Keratinocyte (primary cell): Measurements from ENCODE around the gene RAB3A. TPM values are rescaled to one million over a fixed set of nuclear protein-coding genes. Genes with fewer than 3 reads are reported as not detected.

Experiments used
- DNase-seq: peaks from one replicate; pipeline ENCODE4 v3.0.0-alpha.2; 2011; ENCODE audit warnings: low read depth, missing footprints, low spot score
- FAIRE-seq: peaks from 2 replicates; lab custom pipeline; 2011; peaks lifted over from hg19 to GRCh38; lab: Jason Lieb, UNC
- H2AFZ ChIP-seq: 2 replicates; pipeline ENCODE4 v1.6.0; 2012; ENCODE audit warnings: low read length, control low read depth, inconsistent platforms; ENCODE audit not compliant: control insufficient read depth
- H3K27ac ChIP-seq: 2 replicates; pipeline ENCODE4 v1.5.1; 2011; ENCODE audit warnings: low read length; ENCODE audit not compliant: control insufficient read depth, insufficient read depth
- H3K27me3 ChIP-seq: 3 replicates; pipeline ENCODE4 v1.6.0; 2011; ENCODE audit warnings: low read length; ENCODE audit not compliant: control insufficient read depth, insufficient read depth; ENCODE audit errors: extremely low read depth
- H3K36me3 ChIP-seq, 2 experiments: 2 replicates in 1 of 2; 3 replicates in 1 of 2; pipeline ENCODE4 v1.5.1; 2011; ENCODE audit warnings: low read length in 2 of 2, mild to moderate bottlenecking in 1 of 2; ENCODE audit not compliant: control insufficient read depth in 2 of 2, insufficient read depth in 2 of 2; ENCODE audit errors: extremely low read depth in 1 of 2
- H3K4me1 ChIP-seq: 3 replicates; pipeline ENCODE4 v1.5.1; 2011; ENCODE audit warnings: low read length; ENCODE audit not compliant: control insufficient read depth, insufficient read depth; ENCODE audit errors: extremely low read depth
- H3K4me2 ChIP-seq: 3 replicates; pipeline ENCODE4 v1.6.0; 2011; ENCODE audit warnings: low read depth, low read length; ENCODE audit not compliant: control insufficient read depth, insufficient read depth; ENCODE audit errors: extremely low read depth
- H3K4me3 ChIP-seq, 3 experiments: fragments of 200-600 bp in 1 of 3; sonication (generic) in 1 of 3; 2 replicates in 2 of 3; 3 replicates in 1 of 3; pipeline ENCODE4 v1.5.1; 2011 to 2016; ENCODE audit warnings: low read length in 3 of 3, mild to moderate bottlenecking in 3 of 3, control low read depth in 2 of 3, inconsistent platforms in 1 of 3, low read depth in 1 of 3, mixed read lengths in 1 of 3, mixed run types in 1 of 3, moderate library complexity in 1 of 3; ENCODE audit not compliant: control insufficient read depth in 2 of 3, insufficient read depth in 2 of 3; ENCODE audit errors: extremely low read depth in 1 of 3
- H3K79me2 ChIP-seq: 2 replicates; pipeline ENCODE4 v1.6.0; 2012; ENCODE audit warnings: low read length; ENCODE audit not compliant: control insufficient read depth, insufficient read depth
- H3K9ac ChIP-seq: 3 replicates; pipeline ENCODE4 v1.6.0; 2011; ENCODE audit warnings: low read length; ENCODE audit not compliant: control insufficient read depth, insufficient read depth; ENCODE audit errors: extremely low read depth
- H3K9me1 ChIP-seq: 3 replicates; pipeline ENCODE4 v1.6.0; 2011; ENCODE audit warnings: low read length; ENCODE audit not compliant: control insufficient read depth, insufficient read depth; ENCODE audit errors: extremely low read depth
- H3K9me3 ChIP-seq: 2 replicates; pipeline ENCODE4 v1.5.1; 2012; ENCODE audit warnings: low read depth, low read length; ENCODE audit not compliant: control insufficient read depth
- H4K20me1 ChIP-seq: 3 replicates; pipeline ENCODE4 v1.6.0; 2011; ENCODE audit warnings: low read length; ENCODE audit not compliant: control insufficient read depth, insufficient read depth; ENCODE audit errors: extremely low read depth
- CTCF ChIP-seq, 3 experiments: IDR thresholded peaks in 1 of 3; conservative IDR thresholded peaks in 1 of 3; optimal IDR thresholded peaks in 1 of 3; 2 replicates in 2 of 3; 3 replicates in 1 of 3; pipeline versions ENCODE3 to v1.5.1; 2011; ENCODE audit warnings: low read length in 3 of 3, mild to moderate bottlenecking in 3 of 3, moderate library complexity in 2 of 3, control low read depth in 1 of 3, inconsistent platforms in 1 of 3; ENCODE audit not compliant: insufficient read depth in 2 of 3; ENCODE audit errors: extremely low read depth in 1 of 3
- EZH2 ChIP-seq: IDR thresholded peaks from one replicate; pipeline ENCODE4 v1.6.1; 2012; ENCODE audit warnings: inconsistent platforms, mild to moderate bottlenecking, low read length, moderate library complexity
- dilution Hi-C: fragments of 300-500 bp; cut with MboI; formaldehyde crosslinking; loops from one replicate; pipeline ENCODE4 v1.7.0; 2020; ENCODE audit warnings: low sequenced_read_pairs; ENCODE audit not compliant: extremely low pct_ligation_motif_present
- polyA plus RNA-seq, 5 experiments: library from polyadenylated mRNA; depleted of rRNA in 3 of 5; stranded (reverse) in 3 of 5; stranded (forward) in 1 of 5; unstranded in 1 of 5; fragments of >200 nt; gene quantifications; 1 replicate in 1 of 5; 2 replicates in 3 of 5; 3 replicates in 1 of 5; pipeline versions ENCODE4 v1.2.1 to v1.2.3, GENCODE V29; 2011 to 2012; ENCODE audit warnings: missing spikeins in 2 of 5, low read depth in 1 of 5, low replicate concordance in 1 of 5

The RAB3A gene
- polyA plus RNA-seq, 1 donor (not counting 4 experiments of a cell fraction or from before 2014, with no cell fraction given), result 0.56 TPM

GRCh38 chr19:18161636-18162002 lies 42.2 kb downstream of the RAB3A start:
- peaks cover 24% of the 10 kb centered on the region for H3K4me1 ChIP-seq
- FAIRE-seq (no peak), DNase-seq (no peak)
- H3K9ac ChIP-seq, result peak overlapping the region; percentile 60
- H3K79me2 ChIP-seq, result no peaks in the 10 kb centered on the region
- no peaks in the 10 kb centered on the region for H4K20me1 ChIP-seq
- peak overlapping the region; percentile 53 for H3K27ac ChIP-seq
- dilution Hi-C loops, result no loop called here
- no peak for TF ChIP-seq CTCF (optimal IDR thresholded peaks at IDR 0.05 in 1 of 3, IDR thresholded peaks at IDR 0.05 in 1 of 3, conservative IDR thresholded peaks at IDR 0.05 in 1 of 3; ENCODE audit: extremely low read depth in 1 of 3, insufficient read depth in 2 of 3, low read length in 3 of 3)
- no peak for TF ChIP-seq EZH2
- no peaks in the 10 kb centered on the region for H3K9me3 ChIP-seq
- peaks cover 12 to 29% of the 10 kb centered on the region in 2 experiments for H3K36me3 ChIP-seq
- no peaks in the 10 kb centered on the region for H3K9me1 ChIP-seq
- H3K4me2 ChIP-seq, result peak overlapping the region; percentile 84
- H3K4me3 ChIP-seq, result peak overlapping the region; percentile 20 to 59 (median 46)
- H3K27me3 ChIP-seq, result no peaks in the 10 kb centered on the region
- H2AFZ ChIP-seq, result peak overlapping the region; percentile 51

- Histone ChIP-seq H3K27ac (peak overlapping the region; percentile 53), H3K36me3 (peaks cover 12 to 28% of the 10 kb centered on the region in 2 experiments), H3K9me3 (no peaks in the 10 kb centered on the region), H4K20me1 (no peaks in the 10 kb centered on the region), H3K9ac (peak overlapping the region; percentile 60), H3K27me3 (no peaks in the 10 kb centered on the region), H3K4me2 (peak overlapping the region; percentile 84), H3K79me2 (no peaks in the 10 kb centered on the region), H2AFZ (peak overlapping the region; percentile 51), H3K4me3 (peak overlapping the region in 2 of 3 experiments; percentile 20 to 59), H3K4me1 (peaks cover 24% of the 10 kb centered on the region), H3K9me1 (no peaks in the 10 kb centered on the region)
- FAIRE-seq (no peak), DNase-seq (no peak)
- dilution Hi-C loops, result no loop called here
- TF ChIP-seq EZH2, result no peak
- peak in 2 of 3 experiments; percentile 32 to 79 for TF ChIP-seq CTCF (optimal IDR thresholded peaks at IDR 0.05 in 1 of 3, IDR thresholded peaks at IDR 0.05 in 1 of 3, conservative IDR thresholded peaks at IDR 0.05 in 1 of 3; ENCODE audit: extremely low read depth in 1 of 3, insufficient read depth in 2 of 3, low read length in 3 of 3)
Measured at GRCh38 chr19:18160971-18161635, 42.7 kb downstream of the RAB3A start.
